ENCODE measurements around the gene KRT26. TPM values are rescaled to one million over a fixed set of nuclear protein-coding genes. Genes with fewer than 3 reads are reported as not detected.

The KRT26 gene
- total RNA-seq, 1 experiment from 2014 or later, result not detected

DNA sequence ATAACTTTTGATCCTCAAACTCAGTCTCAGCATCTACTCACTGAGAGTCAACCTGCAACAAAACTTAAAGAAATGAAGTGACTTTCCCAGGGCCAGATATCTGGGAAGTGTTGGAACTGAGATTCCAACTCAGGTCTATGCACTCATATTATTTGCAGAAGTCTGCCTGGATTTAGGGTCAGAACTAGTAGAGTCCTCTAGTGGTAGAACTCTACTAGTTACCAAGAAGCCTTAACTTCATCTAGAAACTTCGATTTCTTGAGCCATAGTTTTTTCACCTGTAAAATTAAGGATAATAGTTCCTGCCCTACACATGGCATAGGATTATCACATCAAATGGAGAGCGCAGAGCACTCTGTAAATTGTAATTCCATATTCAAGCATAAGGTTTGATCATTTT, 45.1 kb downstream of the KRT26 start:
- POLR2A ChIA-PET, result no interaction called here
- ATAC-seq, result no peak
- CTCF ChIA-PET, result interaction anchor here (0.9 to 1.5 kb wide), 2 partner anchors 105 to 111 kb away, joined by 3 to 8 read pairs; no protein-coding TSS in a partner anchor
- H3K4me1 Mint-ChIP-seq, result no peaks in the 10 kb centered on the region
- DNase-seq (ENCODE audit: low spot score), result no peak
- H3K4me3 Mint-ChIP-seq, result no peak overlapping the region
- no peak overlapping the region for H3K27ac Mint-ChIP-seq
- H3K27me3 Mint-ChIP-seq (ENCODE audit: low read depth), result peaks cover 11% of the 10 kb centered on the region
- TF ChIP-seq NR2C2 (CRISPR knock-in tag; IDR thresholded peaks at IDR 0.05) (no peak), MXD4 (CRISPR knock-in tag; IDR thresholded peaks at IDR 0.05; ENCODE audit: borderline replicate concordance) (no peak), SMAD4 (CRISPR knock-in tag; IDR thresholded peaks at IDR 0.05) (no peak), NFYB (CRISPR knock-in tag; conservative IDR thresholded peaks at IDR 0.05; ENCODE audit: low read depth) (no peak), RELA (CRISPR knock-in tag; IDR thresholded peaks at IDR 0.05; ENCODE audit: borderline replicate concordance) (no peak), CBFB (CRISPR knock-in tag; IDR thresholded peaks at IDR 0.05; ENCODE audit: low read depth) (no peak), TEAD1 (CRISPR knock-in tag; IDR thresholded peaks at IDR 0.05) (no peak), SP1 (CRISPR knock-in tag; conservative IDR thresholded peaks at IDR 0.05) (no peak), KAT7 (CRISPR knock-in tag; IDR thresholded peaks at IDR 0.05; ENCODE audit: borderline replicate concordance) (no peak), GRHL2 (CRISPR knock-in tag; IDR thresholded peaks at IDR 0.05; ENCODE audit: insufficient replicate concordance, severe bottlenecking) (no peak)
- TF ChIP-seq, protein P1, sequence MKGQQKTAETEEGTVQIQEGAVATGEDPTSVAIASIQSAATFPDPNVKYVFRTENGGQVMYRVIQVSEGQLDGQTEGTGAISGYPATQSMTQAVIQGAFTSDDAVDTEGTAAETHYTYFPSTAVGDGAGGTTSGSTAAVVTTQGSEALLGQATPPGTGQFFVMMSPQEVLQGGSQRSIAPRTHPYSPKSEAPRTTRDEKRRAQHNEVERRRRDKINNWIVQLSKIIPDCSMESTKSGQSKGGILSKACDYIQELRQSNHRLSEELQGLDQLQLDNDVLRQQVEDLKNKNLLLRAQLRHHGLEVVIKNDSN (CRISPR knock-in tag; IDR thresholded peaks at IDR 0.05), result no peak
- TF ChIP-seq, protein P2, sequence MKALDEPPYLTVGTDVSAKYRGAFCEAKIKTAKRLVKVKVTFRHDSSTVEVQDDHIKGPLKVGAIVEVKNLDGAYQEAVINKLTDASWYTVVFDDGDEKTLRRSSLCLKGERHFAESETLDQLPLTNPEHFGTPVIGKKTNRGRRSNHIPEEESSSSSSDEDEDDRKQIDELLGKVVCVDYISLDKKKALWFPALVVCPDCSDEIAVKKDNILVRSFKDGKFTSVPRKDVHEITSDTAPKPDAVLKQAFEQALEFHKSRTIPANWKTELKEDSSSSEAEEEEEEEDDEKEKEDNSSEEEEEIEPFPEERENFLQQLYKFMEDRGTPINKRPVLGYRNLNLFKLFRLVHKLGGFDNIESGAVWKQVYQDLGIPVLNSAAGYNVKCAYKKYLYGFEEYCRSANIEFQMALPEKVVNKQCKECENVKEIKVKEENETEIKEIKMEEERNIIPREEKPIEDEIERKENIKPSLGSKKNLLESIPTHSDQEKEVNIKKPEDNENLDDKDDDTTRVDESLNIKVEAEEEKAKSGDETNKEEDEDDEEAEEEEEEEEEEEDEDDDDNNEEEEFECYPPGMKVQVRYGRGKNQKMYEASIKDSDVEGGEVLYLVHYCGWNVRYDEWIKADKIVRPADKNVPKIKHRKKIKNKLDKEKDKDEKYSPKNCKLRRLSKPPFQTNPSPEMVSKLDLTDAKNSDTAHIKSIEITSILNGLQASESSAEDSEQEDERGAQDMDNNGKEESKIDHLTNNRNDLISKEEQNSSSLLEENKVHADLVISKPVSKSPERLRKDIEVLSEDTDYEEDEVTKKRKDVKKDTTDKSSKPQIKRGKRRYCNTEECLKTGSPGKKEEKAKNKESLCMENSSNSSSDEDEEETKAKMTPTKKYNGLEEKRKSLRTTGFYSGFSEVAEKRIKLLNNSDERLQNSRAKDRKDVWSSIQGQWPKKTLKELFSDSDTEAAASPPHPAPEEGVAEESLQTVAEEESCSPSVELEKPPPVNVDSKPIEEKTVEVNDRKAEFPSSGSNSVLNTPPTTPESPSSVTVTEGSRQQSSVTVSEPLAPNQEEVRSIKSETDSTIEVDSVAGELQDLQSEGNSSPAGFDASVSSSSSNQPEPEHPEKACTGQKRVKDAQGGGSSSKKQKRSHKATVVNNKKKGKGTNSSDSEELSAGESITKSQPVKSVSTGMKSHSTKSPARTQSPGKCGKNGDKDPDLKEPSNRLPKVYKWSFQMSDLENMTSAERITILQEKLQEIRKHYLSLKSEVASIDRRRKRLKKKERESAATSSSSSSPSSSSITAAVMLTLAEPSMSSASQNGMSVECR (CRISPR knock-in tag; IDR thresholded peaks at IDR 0.05; ENCODE audit: borderline replicate concordance), result no peak
- TF ChIP-seq, protein P3, sequence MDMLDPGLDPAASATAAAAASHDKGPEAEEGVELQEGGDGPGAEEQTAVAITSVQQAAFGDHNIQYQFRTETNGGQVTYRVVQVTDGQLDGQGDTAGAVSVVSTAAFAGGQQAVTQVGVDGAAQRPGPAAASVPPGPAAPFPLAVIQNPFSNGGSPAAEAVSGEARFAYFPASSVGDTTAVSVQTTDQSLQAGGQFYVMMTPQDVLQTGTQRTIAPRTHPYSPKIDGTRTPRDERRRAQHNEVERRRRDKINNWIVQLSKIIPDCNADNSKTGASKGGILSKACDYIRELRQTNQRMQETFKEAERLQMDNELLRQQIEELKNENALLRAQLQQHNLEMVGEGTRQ (CRISPR knock-in tag; IDR thresholded peaks at IDR 0.05), result no peak
- TF ChIP-seq, protein P4, sequence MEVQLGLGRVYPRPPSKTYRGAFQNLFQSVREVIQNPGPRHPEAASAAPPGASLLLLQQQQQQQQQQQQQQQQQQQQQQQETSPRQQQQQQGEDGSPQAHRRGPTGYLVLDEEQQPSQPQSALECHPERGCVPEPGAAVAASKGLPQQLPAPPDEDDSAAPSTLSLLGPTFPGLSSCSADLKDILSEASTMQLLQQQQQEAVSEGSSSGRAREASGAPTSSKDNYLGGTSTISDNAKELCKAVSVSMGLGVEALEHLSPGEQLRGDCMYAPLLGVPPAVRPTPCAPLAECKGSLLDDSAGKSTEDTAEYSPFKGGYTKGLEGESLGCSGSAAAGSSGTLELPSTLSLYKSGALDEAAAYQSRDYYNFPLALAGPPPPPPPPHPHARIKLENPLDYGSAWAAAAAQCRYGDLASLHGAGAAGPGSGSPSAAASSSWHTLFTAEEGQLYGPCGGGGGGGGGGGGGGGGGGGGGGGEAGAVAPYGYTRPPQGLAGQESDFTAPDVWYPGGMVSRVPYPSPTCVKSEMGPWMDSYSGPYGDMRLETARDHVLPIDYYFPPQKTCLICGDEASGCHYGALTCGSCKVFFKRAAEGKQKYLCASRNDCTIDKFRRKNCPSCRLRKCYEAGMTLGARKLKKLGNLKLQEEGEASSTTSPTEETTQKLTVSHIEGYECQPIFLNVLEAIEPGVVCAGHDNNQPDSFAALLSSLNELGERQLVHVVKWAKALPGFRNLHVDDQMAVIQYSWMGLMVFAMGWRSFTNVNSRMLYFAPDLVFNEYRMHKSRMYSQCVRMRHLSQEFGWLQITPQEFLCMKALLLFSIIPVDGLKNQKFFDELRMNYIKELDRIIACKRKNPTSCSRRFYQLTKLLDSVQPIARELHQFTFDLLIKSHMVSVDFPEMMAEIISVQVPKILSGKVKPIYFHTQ (CRISPR knock-in tag; IDR thresholded peaks at IDR 0.05), result no peak
- TF ChIP-seq, protein P5, sequence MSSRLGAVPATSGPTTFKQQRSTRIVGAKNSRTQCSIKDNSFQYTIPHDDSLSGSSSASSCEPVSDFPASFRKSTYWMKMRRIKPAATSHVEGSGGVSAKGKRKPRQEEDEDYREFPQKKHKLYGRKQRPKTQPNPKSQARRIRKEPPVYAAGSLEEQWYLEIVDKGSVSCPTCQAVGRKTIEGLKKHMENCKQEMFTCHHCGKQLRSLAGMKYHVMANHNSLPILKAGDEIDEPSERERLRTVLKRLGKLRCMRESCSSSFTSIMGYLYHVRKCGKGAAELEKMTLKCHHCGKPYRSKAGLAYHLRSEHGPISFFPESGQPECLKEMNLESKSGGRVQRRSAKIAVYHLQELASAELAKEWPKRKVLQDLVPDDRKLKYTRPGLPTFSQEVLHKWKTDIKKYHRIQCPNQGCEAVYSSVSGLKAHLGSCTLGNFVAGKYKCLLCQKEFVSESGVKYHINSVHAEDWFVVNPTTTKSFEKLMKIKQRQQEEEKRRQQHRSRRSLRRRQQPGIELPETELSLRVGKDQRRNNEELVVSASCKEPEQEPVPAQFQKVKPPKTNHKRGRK (CRISPR knock-in tag; IDR thresholded peaks at IDR 0.05; ENCODE audit: borderline replicate concordance), result no peak
- TF ChIP-seq, protein P6, sequence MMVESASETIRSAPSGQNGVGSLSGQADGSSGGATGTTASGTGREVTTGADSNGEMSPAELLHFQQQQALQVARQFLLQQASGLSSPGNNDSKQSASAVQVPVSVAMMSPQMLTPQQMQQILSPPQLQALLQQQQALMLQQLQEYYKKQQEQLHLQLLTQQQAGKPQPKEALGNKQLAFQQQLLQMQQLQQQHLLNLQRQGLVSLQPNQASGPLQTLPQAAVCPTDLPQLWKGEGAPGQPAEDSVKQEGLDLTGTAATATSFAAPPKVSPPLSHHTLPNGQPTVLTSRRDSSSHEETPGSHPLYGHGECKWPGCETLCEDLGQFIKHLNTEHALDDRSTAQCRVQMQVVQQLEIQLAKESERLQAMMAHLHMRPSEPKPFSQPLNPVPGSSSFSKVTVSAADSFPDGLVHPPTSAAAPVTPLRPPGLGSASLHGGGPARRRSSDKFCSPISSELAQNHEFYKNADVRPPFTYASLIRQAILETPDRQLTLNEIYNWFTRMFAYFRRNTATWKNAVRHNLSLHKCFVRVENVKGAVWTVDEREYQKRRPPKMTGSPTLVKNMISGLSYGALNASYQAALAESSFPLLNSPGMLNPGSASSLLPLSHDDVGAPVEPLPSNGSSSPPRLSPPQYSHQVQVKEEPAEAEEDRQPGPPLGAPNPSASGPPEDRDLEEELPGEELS (CRISPR knock-in tag; IDR thresholded peaks at IDR 0.05), result no peak
- TF ChIP-seq, protein P7, sequence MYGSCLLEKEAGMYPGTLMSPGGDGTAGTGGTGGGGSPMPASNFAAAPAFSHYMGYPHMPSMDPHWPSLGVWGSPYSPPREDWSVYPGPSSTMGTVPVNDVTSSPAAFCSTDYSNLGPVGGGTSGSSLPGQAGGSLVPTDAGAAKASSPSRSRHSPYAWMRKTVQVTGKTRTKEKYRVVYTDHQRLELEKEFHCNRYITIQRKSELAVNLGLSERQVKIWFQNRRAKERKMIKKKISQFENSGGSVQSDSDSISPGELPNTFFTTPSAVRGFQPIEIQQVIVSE (CRISPR knock-in tag; IDR thresholded peaks at IDR 0.05; ENCODE audit: borderline replicate concordance), result no peak
- TF ChIP-seq, protein P8, sequence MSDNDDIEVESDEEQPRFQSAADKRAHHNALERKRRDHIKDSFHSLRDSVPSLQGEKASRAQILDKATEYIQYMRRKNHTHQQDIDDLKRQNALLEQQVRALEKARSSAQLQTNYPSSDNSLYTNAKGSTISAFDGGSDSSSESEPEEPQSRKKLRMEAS (CRISPR knock-in tag; IDR thresholded peaks at IDR 0.05), result no peak
- TF ChIP-seq, protein P9, sequence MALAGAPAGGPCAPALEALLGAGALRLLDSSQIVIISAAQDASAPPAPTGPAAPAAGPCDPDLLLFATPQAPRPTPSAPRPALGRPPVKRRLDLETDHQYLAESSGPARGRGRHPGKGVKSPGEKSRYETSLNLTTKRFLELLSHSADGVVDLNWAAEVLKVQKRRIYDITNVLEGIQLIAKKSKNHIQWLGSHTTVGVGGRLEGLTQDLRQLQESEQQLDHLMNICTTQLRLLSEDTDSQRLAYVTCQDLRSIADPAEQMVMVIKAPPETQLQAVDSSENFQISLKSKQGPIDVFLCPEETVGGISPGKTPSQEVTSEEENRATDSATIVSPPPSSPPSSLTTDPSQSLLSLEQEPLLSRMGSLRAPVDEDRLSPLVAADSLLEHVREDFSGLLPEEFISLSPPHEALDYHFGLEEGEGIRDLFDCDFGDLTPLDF (CRISPR knock-in tag; IDR thresholded peaks at IDR 0.05), result no peak
- no peaks in the 10 kb centered on the region for H3K9me3 Mint-ChIP-seq
- H3K36me3 Mint-ChIP-seq, result no peaks in the 10 kb centered on the region
